AG10803 (cell line): ENCODE measurements around the gene GSS.

Experiments
- DNase-seq: peaks from one replicate; pipeline ENCODE4 v3.0.0; 2010; ENCODE audit warnings: low read depth
- H3K4me3 ChIP-seq: 2 replicates; pipeline ENCODE4 v1.5.1; 2011; ENCODE audit warnings: mild to moderate bottlenecking, low read length, control low read depth
- CTCF ChIP-seq: conservative IDR thresholded peaks from 2 replicates; pipeline ENCODE4 v1.5.1; 2011; ENCODE audit warnings: mild to moderate bottlenecking, low read length, control low read depth, inconsistent platforms

Gene GSS

GRCh38 chr20:34922654-34923381, 32.8 kb downstream of the GSS start:
- peak; percentile 90 for DNase-seq
- no peak for TF ChIP-seq CTCF
- H3K4me3 ChIP-seq = no peak overlapping the region

GRCh38 chr20:34921436-34921835, 34.2 kb downstream of the GSS start:
- peak; percentile 42 for DNase-seq
- H3K4me3 ChIP-seq = no peak overlapping the region
- no peak for TF ChIP-seq CTCF

- no peak overlapping the region for H3K4me3 ChIP-seq
Observed at GRCh38 chr20:34920055-34920454, 35.6 kb downstream of the GSS start.

GRCh38 chr20:34916774-34917354, 38.7 kb downstream of the GSS start:
- no peak overlapping the region for H3K4me3 ChIP-seq
- TF ChIP-seq CTCF = no peak
- no peak for DNase-seq

More at GRCh38 chr20:34920055-34920454, 35.6 kb downstream of the GSS start:
- no peak for TF ChIP-seq CTCF
- DNase-seq = no peak

GRCh38 chr20:34915749-34916455, 39.7 kb downstream of the GSS start:
- H3K4me3 ChIP-seq = no peak overlapping the region
- no peak for DNase-seq
- TF ChIP-seq CTCF = no peak

- no peak for TF ChIP-seq CTCF
- H3K4me3 ChIP-seq = no peak overlapping the region
- no peak for DNase-seq
Observed at GRCh38 chr20:34915131-34915530, 40.5 kb downstream of the GSS start.
